ENCODE results near the gene PLIN5. TPM values are rescaled to one million over a fixed set of nuclear protein-coding genes. Genes with fewer than 3 reads are reported as not detected.
A peak's percentile ranks its signal among the peaks of the same experiment; 100 is the strongest.

The PLIN5 gene
- total RNA-seq, 2 donors from 2014 or later, result 4.0 to 4.5 TPM

DNA sequence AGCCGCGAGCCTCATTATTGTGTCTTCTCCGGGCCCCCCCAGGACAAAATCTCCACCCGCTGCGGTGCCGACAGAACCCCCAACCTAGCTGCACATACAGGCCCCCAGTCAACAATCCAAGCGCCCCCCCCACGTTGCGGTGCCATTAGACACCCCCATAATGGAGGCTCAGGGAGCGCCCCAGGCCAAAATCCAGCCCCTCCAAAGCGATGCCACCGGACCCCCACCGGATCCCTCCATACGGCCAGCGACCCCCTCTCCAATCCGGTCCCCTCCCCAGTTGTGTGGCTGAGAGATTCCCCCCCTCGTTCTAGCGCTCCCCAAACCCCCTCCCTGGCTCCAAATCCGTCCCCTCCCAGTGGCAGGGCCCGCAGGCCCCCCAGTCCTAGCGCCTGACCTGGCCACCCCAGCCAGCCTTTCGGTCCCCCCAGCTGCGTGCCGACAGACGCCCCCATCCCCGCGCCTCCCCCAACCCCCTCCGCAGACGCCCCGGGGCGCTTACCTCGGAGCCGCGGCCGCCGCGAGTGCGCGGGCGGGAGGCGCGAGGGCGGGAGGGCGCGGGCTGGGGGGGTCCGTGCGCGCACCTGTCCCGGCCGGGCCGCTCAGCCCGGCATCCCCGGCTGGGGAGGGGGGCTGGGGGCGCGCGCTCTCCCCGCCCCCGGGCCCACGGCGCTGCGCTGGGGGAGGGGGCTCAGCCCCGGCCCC is 46.1 kb upstream of the PLIN5 start:
- Histone ChIP-seq H3K9me3 (no peaks in the 10 kb centered on the region), H3K4me3 (peak overlapping the region; percentile 21), H3K36me3 (no peaks in the 10 kb centered on the region), H3K4me1 (ENCODE audit: control insufficient read depth in 1 of 2, low read depth in 2 of 2) (peaks cover 0 to 11% of the 10 kb centered on the region in 2 donors), H3K27me3 (replicated peaks; ENCODE audit: insufficient read depth) (peaks cover 18% of the 10 kb centered on the region), H3K27ac (no peak overlapping the region)
- DNase-seq (ENCODE audit: low spot score) (no peak), ATAC-seq (ENCODE audit: insufficient number of reproducible peaks, low FRiP score, low read depth) (no peak)
- TF ChIP-seq, protein P1, sequence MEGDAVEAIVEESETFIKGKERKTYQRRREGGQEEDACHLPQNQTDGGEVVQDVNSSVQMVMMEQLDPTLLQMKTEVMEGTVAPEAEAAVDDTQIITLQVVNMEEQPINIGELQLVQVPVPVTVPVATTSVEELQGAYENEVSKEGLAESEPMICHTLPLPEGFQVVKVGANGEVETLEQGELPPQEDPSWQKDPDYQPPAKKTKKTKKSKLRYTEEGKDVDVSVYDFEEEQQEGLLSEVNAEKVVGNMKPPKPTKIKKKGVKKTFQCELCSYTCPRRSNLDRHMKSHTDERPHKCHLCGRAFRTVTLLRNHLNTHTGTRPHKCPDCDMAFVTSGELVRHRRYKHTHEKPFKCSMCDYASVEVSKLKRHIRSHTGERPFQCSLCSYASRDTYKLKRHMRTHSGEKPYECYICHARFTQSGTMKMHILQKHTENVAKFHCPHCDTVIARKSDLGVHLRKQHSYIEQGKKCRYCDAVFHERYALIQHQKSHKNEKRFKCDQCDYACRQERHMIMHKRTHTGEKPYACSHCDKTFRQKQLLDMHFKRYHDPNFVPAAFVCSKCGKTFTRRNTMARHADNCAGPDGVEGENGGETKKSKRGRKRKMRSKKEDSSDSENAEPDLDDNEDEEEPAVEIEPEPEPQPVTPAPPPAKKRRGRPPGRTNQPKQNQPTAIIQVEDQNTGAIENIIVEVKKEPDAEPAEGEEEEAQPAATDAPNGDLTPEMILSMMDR (IDR thresholded peaks at IDR 0.05), result no peak

- TF ChIP-seq, protein P1 (IDR thresholded peaks at IDR 0.05), result no peak
- DNase-seq (ENCODE audit: low spot score) (no peak), ATAC-seq (ENCODE audit: insufficient number of reproducible peaks, low FRiP score, low read depth) (no peak)
- peaks cover 0 to 19% of the 10 kb centered on the region in 2 donors for H3K4me1 ChIP-seq (ENCODE audit: control insufficient read depth in 1 of 2, low read depth in 2 of 2)
- no peaks in the 10 kb centered on the region for H3K9me3 ChIP-seq
- peaks cover 18% of the 10 kb centered on the region for H3K27me3 ChIP-seq (replicated peaks; ENCODE audit: insufficient read depth)
- peak overlapping the region; percentile 23 for H3K4me3 ChIP-seq
- H3K27ac ChIP-seq, result no peak overlapping the region
- no peaks in the 10 kb centered on the region for H3K36me3 ChIP-seq
Observed at GRCh38 chr19:4580021-4580901, 45.2 kb upstream of the PLIN5 start.

DNA sequence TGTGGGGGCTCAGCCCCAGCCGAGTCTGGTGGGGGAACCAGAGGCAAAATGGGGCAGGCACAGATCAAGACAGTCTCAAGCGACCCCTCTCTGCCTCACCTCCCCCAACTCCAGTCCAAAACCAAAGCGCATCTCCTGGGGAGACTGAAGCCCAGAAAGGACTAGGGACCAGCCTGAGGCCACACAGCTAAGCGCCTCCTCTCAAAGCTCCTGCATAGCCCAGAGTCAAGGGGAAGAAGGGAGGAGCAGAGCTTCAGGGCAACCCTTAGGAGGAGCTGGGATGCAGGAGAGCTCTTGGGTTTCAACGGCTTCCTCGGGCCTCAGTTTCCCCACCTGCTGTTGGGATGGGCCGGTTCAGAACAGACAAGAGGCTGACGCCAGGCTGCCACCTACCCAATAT is 44.4 kb upstream of the PLIN5 start:
- H3K27ac ChIP-seq, result no peak overlapping the region
- ATAC-seq (ENCODE audit: insufficient number of reproducible peaks, low FRiP score, low read depth) (no peak), DNase-seq (ENCODE audit: low spot score) (no peak)
- H3K36me3 ChIP-seq, result no peaks in the 10 kb centered on the region
- H3K4me3 ChIP-seq, result no peak overlapping the region
- TF ChIP-seq, protein P1 (IDR thresholded peaks at IDR 0.05), result no peak
- H3K4me1 ChIP-seq (ENCODE audit: control insufficient read depth in 1 of 2, low read depth in 2 of 2), result peaks cover 0 to 17% of the 10 kb centered on the region in 2 donors
- peaks cover 10% of the 10 kb centered on the region for H3K27me3 ChIP-seq (replicated peaks; ENCODE audit: insufficient read depth)
- no peaks in the 10 kb centered on the region for H3K9me3 ChIP-seq

- ATAC-seq (ENCODE audit: insufficient number of reproducible peaks, low FRiP score, low read depth) (no peak), DNase-seq (ENCODE audit: low spot score) (no peak)
- H3K27ac ChIP-seq, result no peak overlapping the region
- TF ChIP-seq, protein P1 (IDR thresholded peaks at IDR 0.05), result no peak
- H3K4me1 ChIP-seq (ENCODE audit: control insufficient read depth in 1 of 2, low read depth in 2 of 2), result peaks cover 0 to 11% of the 10 kb centered on the region in 2 donors
- H3K4me3 ChIP-seq, result no peak overlapping the region
- no peaks in the 10 kb centered on the region for H3K36me3 ChIP-seq
- peaks cover 5% of the 10 kb centered on the region for H3K27me3 ChIP-seq (replicated peaks; ENCODE audit: insufficient read depth)
- H3K9me3 ChIP-seq, result no peaks in the 10 kb centered on the region
Observed at GRCh38 chr19:4578552-4579248, 43.7 kb upstream of the PLIN5 start.

Data from thoracic aorta (tissue), 2 donors.